ENCODE results near the gene TBCB.
"Not testable (repeated sequence)": the region's sequence is repeated elsewhere in the genome, so short reads cannot be mapped to it uniquely, and the experiment has no call there.

GRCh38 chr19:36173846-36174245 is 58.6 kb downstream of the TBCB start:
- not testable (repeated sequence) for TF ChIP-seq ZNF70 (CRISPR knock-in tag; IDR thresholded peaks at IDR 0.05); CSRNP3 (CRISPR knock-in tag; IDR thresholded peaks at IDR 0.05); ZFP3 (CRISPR knock-in tag; IDR thresholded peaks at IDR 0.05); RARB (CRISPR knock-in tag; IDR thresholded peaks at IDR 0.05); PATZ1 (CRISPR knock-in tag; IDR thresholded peaks at IDR 0.05; ENCODE audit: borderline replicate concordance); ESRRG (CRISPR knock-in tag; IDR thresholded peaks at IDR 0.05); POU6F1 (CRISPR knock-in tag; IDR thresholded peaks at IDR 0.05; ENCODE audit: borderline replicate concordance, low read depth); BACH2 (CRISPR knock-in tag; IDR thresholded peaks at IDR 0.05; ENCODE audit: borderline replicate concordance); SNAI2 (CRISPR knock-in tag; IDR thresholded peaks at IDR 0.05); ZFP30 (CRISPR knock-in tag; IDR thresholded peaks at IDR 0.05); ARNTL (CRISPR knock-in tag; IDR thresholded peaks at IDR 0.05; ENCODE audit: borderline replicate concordance, low read depth); ZNF8 (CRISPR knock-in tag; IDR thresholded peaks at IDR 0.05)
- TF ChIP-seq, protein P1, sequence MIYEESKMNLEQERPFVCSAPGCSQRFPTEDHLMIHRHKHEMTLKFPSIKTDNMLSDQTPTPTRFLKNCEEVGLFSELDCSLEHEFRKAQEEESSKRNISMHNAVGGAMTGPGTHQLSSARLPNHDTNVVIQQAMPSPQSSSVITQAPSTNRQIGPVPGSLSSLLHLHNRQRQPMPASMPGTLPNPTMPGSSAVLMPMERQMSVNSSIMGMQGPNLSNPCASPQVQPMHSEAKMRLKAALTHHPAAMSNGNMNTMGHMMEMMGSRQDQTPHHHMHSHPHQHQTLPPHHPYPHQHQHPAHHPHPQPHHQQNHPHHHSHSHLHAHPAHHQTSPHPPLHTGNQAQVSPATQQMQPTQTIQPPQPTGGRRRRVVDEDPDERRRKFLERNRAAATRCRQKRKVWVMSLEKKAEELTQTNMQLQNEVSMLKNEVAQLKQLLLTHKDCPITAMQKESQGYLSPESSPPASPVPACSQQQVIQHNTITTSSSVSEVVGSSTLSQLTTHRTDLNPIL (CRISPR knock-in tag; IDR thresholded peaks at IDR 0.05; ENCODE audit: low read depth): not testable (repeated sequence)
